ENCODE results near the gene HBG2.

HBG2 gene

DNA sequence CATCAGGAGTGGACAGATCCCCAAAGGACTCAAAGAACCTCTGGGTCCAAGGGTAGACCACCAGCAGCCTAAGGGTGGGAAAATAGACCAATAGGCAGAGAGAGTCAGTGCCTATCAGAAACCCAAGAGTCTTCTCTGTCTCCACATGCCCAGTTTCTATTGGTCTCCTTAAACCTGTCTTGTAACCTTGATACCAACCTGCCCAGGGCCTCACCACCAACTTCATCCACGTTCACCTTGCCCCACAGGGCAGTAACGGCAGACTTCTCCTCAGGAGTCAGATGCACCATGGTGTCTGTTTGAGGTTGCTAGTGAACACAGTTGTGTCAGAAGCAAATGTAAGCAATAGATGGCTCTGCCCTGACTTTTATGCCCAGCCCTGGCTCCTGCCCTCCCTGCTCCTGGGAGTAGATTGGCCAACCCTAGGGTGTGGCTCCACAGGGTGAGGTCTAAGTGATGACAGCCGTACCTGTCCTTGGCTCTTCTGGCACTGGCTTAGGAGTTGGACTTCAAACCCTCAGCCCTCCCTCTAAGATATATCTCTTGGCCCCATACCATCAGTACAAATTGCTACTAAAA lies 27.8 kb downstream of the HBG2 start, which contains the start of gene HBB:
Gene HBB (minus strand): TSS at position 340 of the 579 bp plus-strand sequence. CDS start 50 bp downstream, at position 290.
- no peak for DNase-seq

DNA sequence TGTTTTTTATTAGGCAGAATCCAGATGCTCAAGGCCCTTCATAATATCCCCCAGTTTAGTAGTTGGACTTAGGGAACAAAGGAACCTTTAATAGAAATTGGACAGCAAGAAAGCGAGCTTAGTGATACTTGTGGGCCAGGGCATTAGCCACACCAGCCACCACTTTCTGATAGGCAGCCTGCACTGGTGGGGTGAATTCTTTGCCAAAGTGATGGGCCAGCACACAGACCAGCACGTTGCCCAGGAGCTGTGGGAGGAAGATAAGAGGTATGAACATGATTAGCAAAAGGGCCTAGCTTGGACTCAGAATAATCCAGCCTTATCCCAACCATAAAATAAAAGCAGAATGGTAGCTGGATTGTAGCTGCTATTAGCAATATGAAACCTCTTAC lies 29.1 kb downstream of the HBG2 start:
- no peak for DNase-seq

DNA sequence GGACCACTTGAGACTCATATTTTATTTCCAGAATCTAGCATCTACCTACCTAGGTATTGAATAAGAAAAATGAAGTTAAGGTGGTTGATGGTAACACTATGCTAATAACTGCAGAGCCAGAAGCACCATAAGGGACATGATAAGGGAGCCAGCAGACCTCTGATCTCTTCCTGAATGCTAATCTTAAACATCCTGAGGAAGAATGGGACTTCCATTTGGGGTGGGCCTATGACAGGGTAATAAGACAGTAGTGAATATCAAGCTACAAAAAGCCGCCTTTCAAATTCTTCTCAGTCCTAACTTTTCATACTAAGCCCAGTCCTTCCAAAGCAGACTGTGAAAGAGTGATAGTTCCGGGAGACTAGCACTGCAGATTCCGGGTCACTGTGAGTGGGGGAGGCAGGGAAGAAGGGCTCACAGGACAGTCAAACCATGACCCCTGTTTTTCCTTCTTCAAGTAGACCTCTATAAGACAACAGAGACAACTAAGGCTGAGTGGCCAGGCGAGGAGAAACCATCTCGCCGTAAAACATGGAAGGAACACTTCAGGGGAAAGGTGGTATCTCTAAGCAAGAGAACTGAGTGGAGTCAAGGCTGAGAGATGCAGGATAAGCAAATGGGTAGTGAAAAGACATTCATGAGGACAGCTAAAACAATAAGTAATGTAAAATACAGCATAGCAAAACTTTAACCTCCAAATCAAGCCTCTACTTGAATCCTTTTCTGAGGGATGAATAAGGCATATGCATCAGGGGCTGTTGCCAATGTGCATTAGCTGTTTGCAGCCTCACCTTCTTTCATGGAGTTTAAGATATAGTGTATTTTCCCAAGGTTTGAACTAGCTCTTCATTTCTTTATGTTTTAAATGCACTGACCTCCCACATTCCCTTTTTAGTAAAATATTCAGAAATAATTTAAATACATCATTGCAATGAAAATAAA lies 29.8 kb downstream of the HBG2 start:
- DNase-seq, result no peak

DNA sequence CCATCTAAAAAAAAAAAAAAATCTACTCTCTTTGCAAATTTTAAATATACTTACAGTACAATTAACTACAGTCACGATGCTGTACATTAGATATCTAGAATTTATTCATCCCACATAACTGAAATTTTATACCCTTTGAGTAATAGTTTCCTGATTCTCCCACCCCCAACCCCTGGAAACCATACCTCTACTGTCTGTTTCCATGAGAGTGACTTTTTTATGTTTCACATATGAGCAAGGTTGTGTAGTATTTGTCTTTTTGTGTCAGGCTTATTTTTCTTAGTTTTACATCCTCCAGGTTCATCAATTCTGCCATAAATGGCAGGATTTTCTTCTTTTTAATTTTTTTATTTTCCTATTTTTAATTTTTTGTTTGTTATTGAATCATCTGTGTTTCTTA lies 30.9 kb downstream of the HBG2 start:
- DNase-seq, result no peak

DNA sequence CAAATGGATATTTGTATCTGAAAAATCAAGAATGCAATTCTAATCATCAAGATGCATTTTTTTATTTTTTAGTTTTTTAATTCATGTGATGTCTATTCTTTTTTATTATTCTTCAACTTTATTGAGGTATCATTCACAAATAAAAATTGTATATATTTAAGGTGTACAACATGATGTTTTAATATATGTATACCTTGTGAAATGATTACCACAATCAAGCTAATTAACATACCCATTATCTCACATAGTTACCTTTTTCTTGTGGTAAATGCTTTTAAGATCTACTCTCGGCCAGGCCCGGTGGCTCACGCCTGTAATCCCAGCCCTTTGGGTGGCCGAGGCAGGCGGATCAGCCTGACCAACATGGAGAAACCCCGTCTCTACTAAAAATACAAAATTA lies 31.4 kb downstream of the HBG2 start:
- no peak for DNase-seq

DNA sequence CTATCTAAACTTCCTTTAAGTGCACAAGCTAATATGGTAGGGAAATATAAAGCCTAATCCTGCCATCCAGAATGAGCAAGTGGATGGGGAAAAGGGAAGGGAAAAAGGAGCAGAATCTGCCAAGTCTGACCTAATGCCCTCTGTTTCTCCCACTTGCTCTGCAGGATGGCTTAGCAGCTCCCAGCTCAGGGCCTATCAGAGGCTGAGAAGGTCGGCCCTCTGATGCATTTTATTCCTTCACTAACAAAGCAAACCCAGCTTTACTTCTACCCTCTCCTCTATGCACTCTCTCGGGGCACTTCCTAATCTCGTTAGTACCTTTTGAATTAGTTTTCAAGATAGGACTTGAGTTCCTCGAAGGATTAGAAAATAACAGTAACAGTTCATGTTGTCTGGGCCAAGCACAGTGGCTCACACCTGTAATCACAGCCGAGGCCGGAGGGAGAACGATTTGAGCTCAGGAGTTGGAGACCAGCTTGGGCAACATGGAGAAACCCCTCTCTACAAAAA lies 44.1 kb downstream of the HBG2 start:
- DNase-seq, result no peak

DNA sequence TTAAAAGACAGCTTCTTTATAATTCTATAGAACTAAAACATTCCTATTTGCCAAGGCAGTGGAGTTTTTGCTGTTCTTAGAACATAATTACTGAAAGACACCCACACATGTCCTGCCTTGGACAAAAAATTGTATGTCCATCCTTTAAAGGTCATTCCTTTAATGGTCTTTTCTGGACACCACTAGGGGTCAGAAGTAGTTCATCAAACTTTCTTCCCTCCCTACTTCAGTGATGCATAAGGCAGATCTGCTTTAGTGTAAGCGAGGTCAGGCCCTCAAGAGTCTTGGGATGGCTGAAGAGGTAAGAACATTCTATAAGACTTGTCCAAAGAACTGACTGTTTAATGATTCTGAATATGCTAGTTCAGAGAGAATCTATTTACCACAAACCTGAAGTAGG lies 49.8 kb downstream of the HBG2 start:
- no peak for DNase-seq

DNA sequence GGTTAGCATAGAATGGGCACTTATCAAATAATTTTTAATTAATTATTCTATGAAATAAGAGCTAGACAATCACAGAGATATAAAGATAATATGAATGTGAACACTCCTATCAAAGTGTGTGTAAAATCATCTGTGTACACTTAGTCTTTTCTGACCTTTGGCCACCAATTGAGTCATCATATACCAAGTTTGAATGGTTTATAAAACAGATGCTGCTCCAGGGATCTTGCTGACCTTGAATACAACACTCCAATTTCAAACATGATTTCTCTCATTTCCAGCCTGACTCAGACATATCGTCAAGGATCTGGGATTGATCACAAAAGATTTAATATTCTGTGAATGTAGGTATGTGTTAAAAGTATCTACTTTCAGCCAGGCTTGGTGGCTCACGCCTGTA lies 51.2 kb downstream of the HBG2 start:
- DNase-seq, result no peak

Data from stimulated activated CD4-positive, alpha-beta T cell treated with anti-CD3 and anti-CD28 coated beads, Interleukin-12 subunit alpha, Interleukin-12 subunit beta, amount 100 ng/mL, for 4 hours (primary cell).